Astrocyte (in vitro differentiated cells and primary cell): Measurements from ENCODE around the gene ALDH1B1.

Experiments used
- EZH2 ChIP-seq: IDR thresholded peaks from 2 replicates; pipeline ENCODE4 v1.6.1; 2012; ENCODE audit warnings: mild to moderate bottlenecking, low read length, inconsistent platforms; ENCODE audit not compliant: insufficient read depth
- TF ChIP-seq, protein P1 (sequence below): IDR thresholded peaks from 2 replicates; pipeline ENCODE4 v1.5.1; 2011; ENCODE audit warnings: low read depth, mild to moderate bottlenecking, inconsistent platforms, low read length, moderate library complexity; ENCODE audit not compliant: insufficient read depth

DNA sequence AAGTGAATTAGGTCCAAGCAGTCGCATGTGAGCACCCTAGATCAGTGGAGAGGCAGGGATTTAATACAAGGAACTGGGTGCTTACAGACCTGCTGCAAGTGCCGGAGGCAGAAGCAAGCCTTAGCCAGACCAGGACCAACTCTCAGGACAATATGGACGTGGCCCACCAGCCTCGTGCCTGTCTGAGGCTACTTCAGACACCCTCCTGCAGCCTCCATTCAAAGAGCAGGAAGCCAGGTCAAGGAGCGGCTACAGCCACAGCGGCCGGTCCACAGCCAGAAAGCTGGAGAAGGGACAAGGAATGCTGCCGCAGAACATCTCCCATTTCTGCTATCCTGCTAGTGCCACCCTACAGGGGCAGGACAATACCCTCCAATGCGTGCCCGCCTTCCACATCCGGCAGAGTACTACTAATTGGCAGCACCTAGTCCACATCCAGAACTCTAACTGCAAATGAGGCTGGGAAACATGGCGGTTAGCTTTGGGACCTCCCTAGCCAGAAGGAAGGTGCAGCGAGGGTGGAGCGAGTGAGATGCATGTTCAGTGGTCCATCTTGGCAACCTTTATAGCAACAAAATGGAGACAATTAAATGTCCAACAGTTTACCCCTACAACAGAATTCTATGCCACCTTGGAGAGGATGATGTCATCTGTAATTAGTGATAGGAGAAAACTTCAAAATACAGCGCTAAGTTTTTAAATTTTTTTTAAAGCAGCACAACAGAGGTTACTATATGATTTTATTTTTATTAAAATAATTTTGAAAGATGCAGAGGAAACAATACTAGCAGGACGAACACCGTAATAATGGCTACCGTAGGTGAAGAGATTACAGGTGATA is 1.0 kb upstream of the ALDH1B1 start:
- TF ChIP-seq, protein P1, sequence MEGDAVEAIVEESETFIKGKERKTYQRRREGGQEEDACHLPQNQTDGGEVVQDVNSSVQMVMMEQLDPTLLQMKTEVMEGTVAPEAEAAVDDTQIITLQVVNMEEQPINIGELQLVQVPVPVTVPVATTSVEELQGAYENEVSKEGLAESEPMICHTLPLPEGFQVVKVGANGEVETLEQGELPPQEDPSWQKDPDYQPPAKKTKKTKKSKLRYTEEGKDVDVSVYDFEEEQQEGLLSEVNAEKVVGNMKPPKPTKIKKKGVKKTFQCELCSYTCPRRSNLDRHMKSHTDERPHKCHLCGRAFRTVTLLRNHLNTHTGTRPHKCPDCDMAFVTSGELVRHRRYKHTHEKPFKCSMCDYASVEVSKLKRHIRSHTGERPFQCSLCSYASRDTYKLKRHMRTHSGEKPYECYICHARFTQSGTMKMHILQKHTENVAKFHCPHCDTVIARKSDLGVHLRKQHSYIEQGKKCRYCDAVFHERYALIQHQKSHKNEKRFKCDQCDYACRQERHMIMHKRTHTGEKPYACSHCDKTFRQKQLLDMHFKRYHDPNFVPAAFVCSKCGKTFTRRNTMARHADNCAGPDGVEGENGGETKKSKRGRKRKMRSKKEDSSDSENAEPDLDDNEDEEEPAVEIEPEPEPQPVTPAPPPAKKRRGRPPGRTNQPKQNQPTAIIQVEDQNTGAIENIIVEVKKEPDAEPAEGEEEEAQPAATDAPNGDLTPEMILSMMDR, result no peak
- TF ChIP-seq EZH2, result no peak
